ENCODE results near the gene ROCK2. TPM values are rescaled to one million over a fixed set of nuclear protein-coding genes. Genes with fewer than 3 reads are reported as not detected.
A peak's percentile ranks its signal among the peaks of the same experiment; 100 is the strongest.

ROCK2 gene
- total RNA-seq, 3 donors from 2014 or later = 16.8 to 24.3 (median 18.3) TPM

DNA sequence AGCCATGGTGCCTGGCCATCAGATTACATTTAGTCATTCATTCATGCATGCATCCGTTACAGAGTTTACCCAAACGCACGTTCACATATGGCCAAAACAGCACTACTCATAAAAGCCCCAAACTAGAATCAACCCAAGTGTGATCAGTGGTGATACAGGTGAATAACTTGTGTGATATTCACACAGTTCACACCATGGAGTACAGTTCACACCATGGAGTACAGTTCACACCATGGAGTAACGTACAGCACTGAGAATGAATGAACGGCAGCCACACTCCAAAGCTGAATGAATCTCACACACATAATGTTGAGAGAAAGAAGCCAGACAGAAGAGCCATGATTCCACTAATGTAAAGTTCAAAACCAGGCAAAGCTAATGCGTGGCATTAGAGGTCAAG is 201.4 kb downstream of the ROCK2 start:
- H3K9me3 Mint-ChIP-seq = no peaks in the 10 kb centered on the region
- H3K27me3 Mint-ChIP-seq (ENCODE audit: low read depth) = peaks cover 9% of the 10 kb centered on the region
- H3K4me3 Mint-ChIP-seq = no peak overlapping the region
- H3K36me3 Mint-ChIP-seq (ENCODE audit: insufficient read depth) = no peaks in the 10 kb centered on the region
- DNase-seq = no peak
- ATAC-seq = no peak
- no peaks in the 10 kb centered on the region for H3K4me1 Mint-ChIP-seq (ENCODE audit: low read depth)

DNA sequence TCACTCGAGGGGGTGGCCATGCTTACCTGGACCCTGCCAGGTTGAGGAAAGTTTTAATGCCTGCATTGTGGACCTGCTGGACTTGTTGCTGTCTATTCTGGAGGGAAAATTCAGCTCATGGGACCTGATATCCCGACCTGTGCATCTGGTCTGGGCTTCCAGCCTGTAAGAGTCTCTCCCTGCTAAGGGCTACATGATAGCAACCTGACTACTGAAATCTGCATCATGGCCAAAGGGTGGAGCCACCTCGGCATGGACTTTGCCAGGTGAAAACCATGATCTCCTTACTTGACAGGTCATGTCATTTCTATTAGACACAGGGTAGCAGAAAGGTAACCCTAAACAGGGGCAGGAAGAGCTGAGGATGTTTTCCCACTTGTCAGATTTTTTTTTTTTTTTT is 202.1 kb downstream of the ROCK2 start:
- Mint-ChIP-seq H3K9me3 (no peaks in the 10 kb centered on the region), H3K36me3 (ENCODE audit: insufficient read depth) (no peaks in the 10 kb centered on the region), H3K4me1 (ENCODE audit: low read depth) (no peaks in the 10 kb centered on the region), H3K4me3 (no peak overlapping the region), H3K27me3 (ENCODE audit: low read depth) (peaks cover 9% of the 10 kb centered on the region)
- DNase-seq = no peak
- ATAC-seq = no peak

DNA sequence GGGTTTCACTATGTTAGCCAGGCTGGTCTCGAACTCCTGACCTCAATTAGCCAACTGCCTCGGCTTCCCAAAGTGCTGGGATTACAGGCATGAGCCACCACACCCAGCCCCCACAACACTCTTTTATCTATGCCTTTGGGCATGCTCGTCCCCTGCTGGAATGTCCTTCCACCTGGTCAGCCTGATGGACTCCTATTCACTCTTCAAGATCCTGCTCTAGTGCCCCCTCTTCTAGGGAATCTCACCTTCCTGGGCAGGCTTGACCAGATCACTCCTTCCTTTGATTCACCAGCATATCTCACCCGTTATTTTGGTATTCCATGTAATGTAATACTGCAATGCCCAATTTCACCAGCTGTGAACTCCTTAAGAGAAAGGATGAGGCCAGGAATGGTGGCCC is 203.1 kb downstream of the ROCK2 start:
- no peak for ATAC-seq

DNA sequence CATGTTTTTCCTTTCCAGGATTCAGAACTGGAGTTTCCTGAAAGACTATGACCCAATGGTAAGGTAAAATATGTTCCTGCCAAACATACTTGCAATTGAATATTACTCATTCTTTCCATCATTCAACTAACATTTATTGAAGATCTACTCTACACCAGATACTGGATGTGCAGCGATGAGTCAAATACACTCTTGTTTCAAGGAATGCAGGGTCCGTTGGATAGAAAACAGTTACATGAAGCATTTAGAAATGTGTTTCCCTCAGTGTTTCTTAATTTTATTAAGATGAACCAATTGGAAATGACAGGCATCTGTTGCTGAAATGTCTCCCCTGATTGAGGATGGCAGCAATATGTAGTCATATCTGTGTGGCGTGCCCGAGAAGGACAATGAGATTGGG is 203.9 kb downstream of the ROCK2 start:
- H3K4me1 Mint-ChIP-seq (ENCODE audit: low read depth) = no peaks in the 10 kb centered on the region
- H3K27me3 Mint-ChIP-seq (ENCODE audit: low read depth) = peaks cover 18% of the 10 kb centered on the region
- H3K36me3 Mint-ChIP-seq (ENCODE audit: insufficient read depth) = peaks cover 4% of the 10 kb centered on the region
- no peak for DNase-seq
- H3K4me3 Mint-ChIP-seq = no peak overlapping the region
- no peaks in the 10 kb centered on the region for H3K9me3 Mint-ChIP-seq
- no peak for ATAC-seq

More for the DNA sequence above, 203.1 kb downstream of the ROCK2 start:
- H3K4me1 Mint-ChIP-seq (ENCODE audit: low read depth) = no peaks in the 10 kb centered on the region
- H3K36me3 Mint-ChIP-seq (ENCODE audit: insufficient read depth) = no peaks in the 10 kb centered on the region
- peaks cover 14% of the 10 kb centered on the region for H3K27me3 Mint-ChIP-seq (ENCODE audit: low read depth)
- H3K4me3 Mint-ChIP-seq = no peak overlapping the region
- H3K9me3 Mint-ChIP-seq = no peaks in the 10 kb centered on the region
- DNase-seq = no peak

DNA sequence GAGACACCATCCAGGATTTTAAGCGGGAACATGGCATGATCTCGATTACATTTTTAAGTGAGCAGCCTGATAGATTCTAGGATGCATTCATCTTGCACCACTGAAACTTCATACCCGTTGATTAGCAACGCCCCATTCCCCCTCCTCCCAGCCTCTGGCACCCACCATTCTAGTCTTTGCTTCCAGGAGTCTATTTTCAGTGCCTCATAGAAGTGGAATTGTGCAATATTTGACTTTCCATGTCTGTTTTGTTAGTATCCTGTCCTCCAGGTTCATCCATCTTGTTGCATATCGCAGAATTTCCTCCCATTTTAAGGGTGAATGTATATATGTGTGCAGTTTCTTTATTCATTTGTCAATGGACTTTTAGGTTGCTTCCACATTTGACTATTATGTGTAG is 210.1 kb downstream of the ROCK2 start:
- no peak for DNase-seq
- peaks cover 4% of the 10 kb centered on the region for H3K36me3 Mint-ChIP-seq (ENCODE audit: insufficient read depth)
- H3K4me1 Mint-ChIP-seq (ENCODE audit: low read depth) = peaks cover 29% of the 10 kb centered on the region
- no peaks in the 10 kb centered on the region for H3K9me3 Mint-ChIP-seq
- no peak for ATAC-seq
- H3K27me3 Mint-ChIP-seq (ENCODE audit: low read depth) = peaks cover 9% of the 10 kb centered on the region
- H3K4me3 Mint-ChIP-seq = no peak overlapping the region

DNA sequence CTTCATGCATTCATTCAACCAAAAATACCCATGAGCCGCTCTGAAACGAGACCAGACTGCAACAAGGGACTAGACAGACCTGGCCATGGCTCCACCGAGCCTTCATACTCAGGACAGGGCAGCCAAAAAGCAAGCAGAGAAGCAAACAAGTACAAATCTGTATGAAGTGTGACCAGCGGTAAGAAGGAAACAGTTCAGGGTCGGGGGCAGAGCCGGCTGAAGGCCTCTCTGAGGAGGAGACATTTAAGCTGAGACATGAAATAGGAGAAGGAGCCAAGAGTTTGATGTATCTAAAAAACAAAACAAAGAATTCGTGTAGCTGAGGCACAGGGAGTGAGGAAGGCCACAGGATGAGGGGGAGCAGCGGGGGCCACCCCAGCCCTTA is 210.5 kb downstream of the ROCK2 start:
- no peak for ATAC-seq
- Mint-ChIP-seq H3K4me1 (ENCODE audit: low read depth) (peaks cover 31% of the 10 kb centered on the region), H3K4me3 (no peak overlapping the region), H3K27me3 (ENCODE audit: low read depth) (peaks cover 9% of the 10 kb centered on the region), H3K9me3 (no peaks in the 10 kb centered on the region), H3K36me3 (ENCODE audit: insufficient read depth) (peaks cover 4% of the 10 kb centered on the region)
- DNase-seq = no peak

DNA sequence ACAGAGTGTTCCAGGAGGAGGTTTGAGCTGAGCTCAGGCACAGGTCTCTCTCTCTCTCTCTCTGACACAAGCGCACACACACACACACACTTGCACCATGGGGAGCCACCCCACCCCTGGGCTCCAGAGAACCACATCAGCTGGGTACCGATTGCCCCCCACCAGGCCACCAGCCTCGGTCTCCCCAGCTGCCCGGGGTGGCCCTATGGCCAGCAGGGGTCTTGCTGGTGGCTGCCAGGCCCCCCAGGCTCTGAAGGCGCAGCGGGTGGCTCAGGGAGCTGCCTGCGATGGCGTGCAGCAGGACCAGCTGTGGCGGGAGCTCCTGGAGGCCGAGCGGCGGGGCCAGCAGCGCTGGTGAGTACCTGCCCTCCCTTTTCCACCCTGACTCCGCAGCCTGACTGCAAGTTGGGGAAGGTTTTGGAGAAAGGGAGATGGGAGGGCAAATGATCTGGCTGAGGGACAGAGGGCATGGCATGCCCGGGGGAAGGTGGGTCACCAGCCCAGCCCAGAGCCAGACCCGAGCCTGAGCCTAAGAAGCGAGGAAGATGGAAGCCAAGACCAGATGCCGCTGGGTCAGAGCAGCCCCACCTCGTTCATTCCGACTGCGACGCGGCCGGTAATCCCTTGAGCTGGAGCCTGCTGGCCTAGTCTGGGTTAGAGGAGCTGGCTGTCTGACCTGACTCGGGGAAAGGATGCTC is 211.0 kb downstream of the ROCK2 start:
- Mint-ChIP-seq H3K4me1 (ENCODE audit: low read depth) (peaks cover 31% of the 10 kb centered on the region), H3K4me3 (peak overlapping the region; percentile 82), H3K27me3 (ENCODE audit: low read depth) (peaks cover 9% of the 10 kb centered on the region), H3K36me3 (ENCODE audit: insufficient read depth) (peaks cover 4% of the 10 kb centered on the region), H3K9me3 (no peaks in the 10 kb centered on the region)
- DNase-seq (no peak), ATAC-seq (no peak)

DNA sequence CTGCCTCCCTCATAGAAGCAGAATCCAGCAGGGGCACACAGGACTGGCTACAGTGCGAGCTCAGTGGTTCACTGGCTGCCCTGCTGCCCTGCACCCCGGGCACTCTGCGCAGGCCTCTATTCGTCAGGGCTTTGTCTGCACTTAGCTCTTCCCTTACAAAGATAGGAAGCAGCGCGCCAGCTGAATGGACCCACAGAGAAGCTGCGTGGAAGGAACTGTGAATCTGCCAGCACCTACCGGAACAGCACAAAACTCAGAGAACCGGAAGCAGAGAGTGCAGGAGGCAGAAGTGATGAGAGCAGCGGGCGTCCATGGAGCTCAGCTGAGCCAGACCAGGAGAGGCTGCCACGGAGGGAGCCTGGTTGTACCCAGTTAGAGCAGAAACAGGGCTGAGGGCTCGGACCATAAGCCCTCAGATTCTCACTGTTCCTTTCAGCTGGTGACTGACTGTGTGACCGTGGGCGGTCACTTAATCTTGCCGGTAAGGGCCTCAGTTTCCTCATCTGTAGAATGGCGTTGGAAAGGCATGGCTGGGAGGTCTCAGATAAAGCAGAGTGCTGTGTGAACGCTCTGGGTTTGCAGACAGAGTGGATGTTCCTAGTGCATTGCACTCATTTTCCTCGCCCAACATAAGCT is 212.3 kb downstream of the ROCK2 start:
- DNase-seq = no peak
- Mint-ChIP-seq H3K36me3 (ENCODE audit: insufficient read depth) (peaks cover 4% of the 10 kb centered on the region), H3K4me3 (peak overlapping the region; percentile 82), H3K9me3 (no peaks in the 10 kb centered on the region), H3K27me3 (ENCODE audit: low read depth) (peaks cover 9% of the 10 kb centered on the region), H3K4me1 (ENCODE audit: low read depth) (peaks cover 31% of the 10 kb centered on the region)
- no peak for ATAC-seq

DNA sequence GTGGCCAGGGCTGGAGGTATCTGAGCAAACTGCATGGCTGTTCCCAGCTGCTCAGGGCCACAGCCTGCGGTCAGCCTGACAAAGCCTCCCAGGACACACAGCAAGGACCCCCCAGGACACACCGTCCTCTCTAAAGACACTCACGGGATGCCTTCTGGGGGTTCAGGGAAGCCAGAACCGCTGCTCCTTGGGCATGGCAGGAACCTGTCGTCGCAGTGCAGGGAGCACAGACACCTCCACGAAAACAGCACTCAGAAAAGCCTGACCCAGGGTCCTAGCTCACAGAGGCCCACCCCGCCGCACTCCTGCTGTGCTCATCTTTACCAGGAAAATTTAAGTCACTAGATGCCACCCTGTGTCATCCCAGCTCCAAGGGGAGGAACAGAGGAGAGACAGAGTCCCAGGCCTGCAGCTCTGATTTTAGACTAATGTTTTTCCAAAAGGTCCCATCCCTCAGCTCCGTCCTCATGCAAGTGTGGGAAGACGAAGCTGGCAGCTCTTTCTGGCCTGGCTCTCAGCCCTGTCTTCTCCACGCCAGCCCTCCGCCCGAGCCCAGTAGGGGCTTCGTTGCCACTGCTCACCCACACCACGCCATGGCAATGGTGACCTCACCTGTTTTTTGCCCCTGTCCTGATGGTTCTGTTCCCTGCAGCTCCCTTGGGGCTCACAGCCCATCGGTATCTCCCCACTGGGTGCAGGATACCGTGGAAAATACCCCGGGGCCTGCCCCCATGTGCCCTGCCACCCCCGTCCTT is 213.1 kb downstream of the ROCK2 start:
- peaks cover 31% of the 10 kb centered on the region for H3K4me1 Mint-ChIP-seq (ENCODE audit: low read depth)
- H3K9me3 Mint-ChIP-seq = no peaks in the 10 kb centered on the region
- DNase-seq (no peak), ATAC-seq (no peak)
- peaks cover 5% of the 10 kb centered on the region for H3K27me3 Mint-ChIP-seq (ENCODE audit: low read depth)
- no peak overlapping the region for H3K4me3 Mint-ChIP-seq
- peaks cover 4% of the 10 kb centered on the region for H3K36me3 Mint-ChIP-seq (ENCODE audit: insufficient read depth)

Other genes starting within 250 kb of the ROCK2 start
- 1 to 10 TPM; 5.3 to 6.9 (median 6.7) TPM for gene SLC66A3, start 189.2 kb downstream of the ROCK2 start, total RNA-seq
- gene E2F6, start 121.5 kb upstream of the ROCK2 start, total RNA-seq = 10 to 100 TPM; 21.8 to 23.7 (median 23.2) TPM
- under 1 TPM; 0.32 to 0.33 (median 0.33) TPM for gene GREB1, start 189.4 kb upstream of the ROCK2 start, total RNA-seq

Measured in activated T-cell treated with anti-CD3 and anti-CD28 coated beads, Interleukin-2, amount 50 U/mL, for 4 hours (primary cell).